ENCODE measurements around the gene FAM170B.

GRCh38 chr10:49133706-49134248, at the start of gene FAM170B:
- TF ChIP-seq POLR2AphosphoS5 (IDR thresholded peaks at IDR 0.05) (no peak), EP300 (IDR thresholded peaks at IDR 0.05) (no peak)
